ENCODE measurements around the gene CENPO. TPM values are rescaled to one million over a fixed set of nuclear protein-coding genes. Genes with fewer than 3 reads are reported as not detected.

CENPO gene
- total RNA-seq, 1 donor from 2014 or later = not detected

DNA sequence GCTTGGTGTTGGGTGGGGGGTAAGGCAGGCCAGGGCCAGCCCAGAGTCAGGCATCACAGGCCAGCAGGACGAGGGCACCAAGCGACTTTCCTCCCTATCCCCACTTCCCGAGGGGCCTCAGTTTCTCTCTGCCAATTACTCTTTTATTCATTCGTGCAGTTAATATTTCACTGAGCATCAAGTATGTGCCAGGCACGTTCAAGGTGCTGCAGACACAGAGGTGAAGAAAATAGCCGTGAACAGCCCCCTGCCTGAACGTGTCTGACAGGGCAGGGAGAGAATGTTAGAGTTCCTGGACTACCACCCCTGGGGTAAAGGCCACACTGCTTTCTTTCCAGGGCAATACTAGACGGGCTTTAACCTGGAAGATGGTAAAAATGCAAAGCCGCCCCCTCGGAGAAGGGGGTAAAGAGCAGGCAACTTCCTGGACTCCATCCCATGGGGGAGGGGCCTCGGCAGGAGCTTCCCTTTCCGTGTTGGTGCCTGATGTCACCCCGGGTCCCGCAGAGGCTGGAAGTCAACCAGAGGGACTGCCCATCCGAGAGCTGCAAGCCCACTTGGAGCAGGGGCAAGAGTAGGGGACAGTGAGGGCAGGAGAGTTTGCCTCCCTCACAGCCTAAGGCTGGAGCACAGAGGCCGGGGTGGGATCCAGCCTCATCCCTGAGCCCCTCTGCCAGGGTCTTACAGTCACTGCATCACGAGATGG is 47.1 kb downstream of the CENPO start:
- no peaks in the 10 kb centered on the region for H3K27me3 ChIP-seq
- DNase-seq (ENCODE audit: low spot score in 2 of 2) = no peak
- H3K4me3 ChIP-seq = no peak overlapping the region
- intact Hi-C loops (cut with DNase I) = no loop called here
- no peaks in the 10 kb centered on the region for H3K9me3 ChIP-seq
- H3K4me1 ChIP-seq = no peaks in the 10 kb centered on the region
- no peak overlapping the region for H3K27ac ChIP-seq
- TF ChIP-seq, protein P1, sequence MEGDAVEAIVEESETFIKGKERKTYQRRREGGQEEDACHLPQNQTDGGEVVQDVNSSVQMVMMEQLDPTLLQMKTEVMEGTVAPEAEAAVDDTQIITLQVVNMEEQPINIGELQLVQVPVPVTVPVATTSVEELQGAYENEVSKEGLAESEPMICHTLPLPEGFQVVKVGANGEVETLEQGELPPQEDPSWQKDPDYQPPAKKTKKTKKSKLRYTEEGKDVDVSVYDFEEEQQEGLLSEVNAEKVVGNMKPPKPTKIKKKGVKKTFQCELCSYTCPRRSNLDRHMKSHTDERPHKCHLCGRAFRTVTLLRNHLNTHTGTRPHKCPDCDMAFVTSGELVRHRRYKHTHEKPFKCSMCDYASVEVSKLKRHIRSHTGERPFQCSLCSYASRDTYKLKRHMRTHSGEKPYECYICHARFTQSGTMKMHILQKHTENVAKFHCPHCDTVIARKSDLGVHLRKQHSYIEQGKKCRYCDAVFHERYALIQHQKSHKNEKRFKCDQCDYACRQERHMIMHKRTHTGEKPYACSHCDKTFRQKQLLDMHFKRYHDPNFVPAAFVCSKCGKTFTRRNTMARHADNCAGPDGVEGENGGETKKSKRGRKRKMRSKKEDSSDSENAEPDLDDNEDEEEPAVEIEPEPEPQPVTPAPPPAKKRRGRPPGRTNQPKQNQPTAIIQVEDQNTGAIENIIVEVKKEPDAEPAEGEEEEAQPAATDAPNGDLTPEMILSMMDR (IDR thresholded peaks at IDR 0.05) = no peak
- H3K36me3 ChIP-seq = peaks cover 18 to 33% of the 10 kb centered on the region in 2 donors

DNA sequence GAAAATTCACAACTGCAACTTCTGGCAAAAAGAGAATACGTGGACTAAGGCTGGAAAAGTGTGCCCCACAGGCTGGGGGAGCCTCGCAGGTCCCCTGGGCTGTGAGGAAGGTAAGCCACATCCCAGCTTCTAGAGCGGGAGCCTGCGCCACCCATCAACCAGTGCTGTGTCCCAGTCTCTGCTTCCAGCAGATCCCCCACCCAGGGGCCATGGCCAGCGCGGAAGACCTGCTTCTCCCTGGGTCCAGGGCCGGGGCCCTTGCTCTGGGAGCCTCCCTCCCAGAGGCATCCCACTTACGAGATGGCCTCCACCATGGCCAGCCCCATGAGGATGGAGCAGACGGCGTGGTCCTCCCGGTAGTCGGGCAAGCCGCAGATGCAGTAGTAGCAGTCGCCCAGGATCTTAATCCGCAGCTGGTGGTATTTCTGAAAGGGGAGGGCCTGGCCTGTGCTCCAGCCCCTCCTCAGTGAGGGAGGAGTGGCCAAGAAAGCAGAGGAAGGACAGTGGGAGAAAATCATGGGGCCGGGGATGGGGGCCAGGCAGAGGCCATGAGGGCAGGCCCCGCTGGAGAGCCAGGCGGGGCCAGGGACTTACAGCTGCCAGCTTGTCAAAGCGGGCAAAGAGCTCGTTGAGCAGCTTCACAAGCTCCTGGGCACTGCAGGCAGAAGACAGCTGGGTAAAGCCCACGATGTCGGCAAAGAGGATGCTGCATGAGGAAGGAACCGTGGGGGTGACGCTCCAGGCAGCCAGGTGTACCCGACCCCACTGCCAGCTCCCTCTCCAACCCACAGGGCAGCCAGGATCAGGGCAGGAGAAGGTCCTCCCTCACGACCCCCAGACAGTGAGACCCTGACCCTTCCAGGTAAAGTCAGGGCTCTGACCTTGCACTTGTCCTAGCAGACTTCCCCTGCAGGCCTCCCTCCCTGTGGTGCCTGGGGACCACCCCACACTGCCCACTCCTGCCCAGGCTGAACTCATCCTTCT is 48.0 kb downstream of the CENPO start:
- TF ChIP-seq, protein P1 (IDR thresholded peaks at IDR 0.05) = no peak
- intact Hi-C loops (cut with DNase I) = no loop called here

DNA sequence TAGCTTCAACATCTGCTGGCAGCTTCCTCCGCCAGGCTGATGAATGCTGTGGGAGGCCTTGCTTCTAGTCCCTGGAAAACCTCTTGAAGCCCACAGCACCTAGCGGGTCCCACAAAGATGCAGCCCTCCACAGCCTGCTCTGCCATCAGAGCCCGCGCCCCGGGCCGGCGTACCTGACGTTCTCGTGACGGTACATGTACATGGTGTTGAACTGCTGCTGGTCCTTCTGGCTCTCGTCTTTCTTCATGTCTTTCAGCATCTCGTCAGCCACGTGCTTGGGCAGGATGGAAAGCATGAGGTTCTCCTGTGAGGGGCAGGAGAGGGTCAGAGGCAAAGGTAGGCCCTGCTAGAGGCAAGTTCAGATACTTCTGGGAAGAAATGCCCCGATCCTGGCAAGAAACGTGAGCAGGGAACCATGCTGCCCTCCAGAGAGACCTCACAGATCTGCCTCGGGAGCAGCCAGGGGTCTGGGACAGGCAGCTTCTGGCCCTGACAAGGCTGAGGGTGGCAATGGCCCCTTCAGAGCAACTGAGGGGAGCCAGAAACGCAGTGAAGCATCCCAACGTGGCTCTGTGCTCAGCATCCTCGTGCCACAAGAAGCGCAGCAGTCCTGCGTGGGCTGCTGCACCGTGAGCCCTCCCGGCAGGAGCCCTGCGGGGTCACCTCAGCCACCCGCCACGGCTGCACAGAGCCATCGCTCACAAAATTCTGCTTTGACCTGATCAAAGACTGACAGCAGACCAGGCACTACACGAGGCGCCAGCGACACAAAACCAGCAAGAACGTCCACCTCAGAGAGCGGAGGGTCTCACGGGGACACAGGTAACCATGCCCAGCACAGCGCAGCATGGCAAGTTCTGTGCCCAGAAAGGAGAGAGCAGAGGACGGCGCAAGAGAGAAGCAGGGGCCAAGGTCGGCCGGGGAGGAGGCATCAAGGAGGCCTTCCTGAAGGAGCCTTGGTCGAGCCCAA is 49.1 kb downstream of the CENPO start:
- intact Hi-C loops (cut with DNase I) = no loop called here
- Histone ChIP-seq H3K27me3 (no peaks in the 10 kb centered on the region), H3K4me3 (no peak overlapping the region), H3K36me3 (peaks cover 13 to 21% of the 10 kb centered on the region in 2 donors), H3K4me1 (no peaks in the 10 kb centered on the region), H3K9me3 (no peaks in the 10 kb centered on the region), H3K27ac (no peak overlapping the region)
- DNase-seq (ENCODE audit: low spot score in 2 of 2) = no peak
- TF ChIP-seq, protein P1 (IDR thresholded peaks at IDR 0.05) = no peak

More for the DNA sequence above, 48.0 kb downstream of the CENPO start:
- no peaks in the 10 kb centered on the region for H3K9me3 ChIP-seq
- no peak overlapping the region for H3K4me3 ChIP-seq
- DNase-seq (ENCODE audit: low spot score in 2 of 2) = no peak
- H3K27me3 ChIP-seq = no peaks in the 10 kb centered on the region
- peaks cover 18 to 26% of the 10 kb centered on the region in 2 donors for H3K36me3 ChIP-seq
- H3K27ac ChIP-seq = no peak overlapping the region
- H3K4me1 ChIP-seq = no peaks in the 10 kb centered on the region

DNA sequence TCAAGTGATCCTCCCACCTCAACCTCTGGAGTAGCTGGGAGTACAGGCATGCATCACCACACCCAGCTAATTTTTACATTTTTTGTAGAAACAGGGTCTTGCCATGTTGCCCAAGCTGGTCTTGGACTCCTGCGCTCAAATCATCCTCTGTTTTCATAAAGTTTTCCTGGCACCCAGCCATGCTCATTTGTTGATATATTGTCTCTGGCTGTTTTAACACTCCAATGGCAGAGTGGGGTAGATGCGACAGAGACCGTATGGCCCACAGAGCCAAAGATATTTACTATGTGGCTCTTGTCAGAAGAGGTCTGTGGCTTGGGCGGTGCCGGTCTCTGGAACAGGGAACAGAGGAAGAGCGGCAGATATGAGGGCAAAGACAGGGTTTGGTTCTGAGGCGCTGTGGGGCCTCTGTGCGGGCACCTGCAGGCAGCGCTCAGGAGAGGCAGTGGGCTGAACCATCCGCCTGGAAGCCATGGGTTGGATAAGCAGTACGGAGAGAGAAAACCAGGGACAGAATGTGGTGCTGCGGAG is 50.2 kb downstream of the CENPO start:
- DNase-seq (ENCODE audit: low spot score in 2 of 2) = no peak
- H3K27ac ChIP-seq = no peak overlapping the region
- H3K27me3 ChIP-seq = no peaks in the 10 kb centered on the region
- no peaks in the 10 kb centered on the region for H3K4me1 ChIP-seq
- intact Hi-C loops (cut with DNase I) = no loop called here
- no peak overlapping the region for H3K4me3 ChIP-seq
- H3K36me3 ChIP-seq = peaks cover 8 to 20% of the 10 kb centered on the region in 2 donors
- no peaks in the 10 kb centered on the region for H3K9me3 ChIP-seq
- TF ChIP-seq, protein P1 (IDR thresholded peaks at IDR 0.05) = no peak
